ENCODE results near the gene RAMACL. TPM values are rescaled to one million over a fixed set of nuclear protein-coding genes. Genes with fewer than 3 reads are reported as not detected.
A peak's percentile ranks its signal among the peaks of the same experiment; 100 is the strongest.

The RAMACL gene
- total and polyA plus RNA-seq, 2 donors (not counting 1 experiment from before 2014, with no cell fraction given), result 0.22 to 5.0 TPM

GRCh38 chr6:166588691-166589336, 2.3 kb upstream of the RAMACL start:
- peaks cover 6% of the 10 kb centered on the region for H3K4me1 ChIP-seq (ENCODE audit: control insufficient read depth, extremely low read depth, insufficient read depth, low read length)
- DNase-seq (ENCODE audit: low read depth in 2 of 2), result peak in 1 of 2 donors; percentile 85
- no peak overlapping the region for H3K27ac ChIP-seq (ENCODE audit: insufficient read depth, low read length)
- H3K9ac ChIP-seq (ENCODE audit: insufficient read depth, low read length), result no peak overlapping the region
- H3K27me3 ChIP-seq (ENCODE audit: control insufficient read depth, insufficient read depth, low read length), result no peaks in the 10 kb centered on the region
- H3K4me3 ChIP-seq (replicated peaks in 1 of 4; ENCODE audit: control extremely low read depth in 1 of 4, insufficient read depth in 1 of 4, low read depth in 3 of 4, low read length in 4 of 4), result no peak overlapping the region
- TF ChIP-seq CTCF (conservative IDR thresholded peaks at IDR 0.05 in 1 of 2, IDR thresholded peaks at IDR 0.05 in 1 of 2; ENCODE audit: low read depth in 1 of 2, low read length in 2 of 2) (no peak), EZH2 (IDR thresholded peaks at IDR 0.05; ENCODE audit: low read length, missing control alignments) (no peak)
- no peak overlapping the region for H3K4me2 ChIP-seq (ENCODE audit: extremely low read depth, insufficient read depth, low read length)
- H4K20me1 ChIP-seq (ENCODE audit: control insufficient read depth, extremely low read depth, insufficient read depth, low read length), result no peaks in the 10 kb centered on the region
- peaks cover 19% of the 10 kb centered on the region for H3K79me2 ChIP-seq (ENCODE audit: control insufficient read depth, insufficient read depth, low read length)
- H3K36me3 ChIP-seq (ENCODE audit: control insufficient read depth, insufficient read depth, low read length), result no peaks in the 10 kb centered on the region
- no peaks in the 10 kb centered on the region for H3K9me3 ChIP-seq (ENCODE audit: control insufficient read depth, insufficient read depth, low read depth, low read length)
- no peak overlapping the region for H2AFZ ChIP-seq (ENCODE audit: low read length)

GRCh38 chr6:166587631-166588413, 1.3 kb upstream of the RAMACL start:
- peaks cover 17% of the 10 kb centered on the region for H3K79me2 ChIP-seq (ENCODE audit: control insufficient read depth, insufficient read depth, low read length)
- no peaks in the 10 kb centered on the region for H3K36me3 ChIP-seq (ENCODE audit: control insufficient read depth, insufficient read depth, low read length)
- H3K4me1 ChIP-seq (ENCODE audit: control insufficient read depth, extremely low read depth, insufficient read depth, low read length), result peaks cover 6% of the 10 kb centered on the region
- H4K20me1 ChIP-seq (ENCODE audit: control insufficient read depth, extremely low read depth, insufficient read depth, low read length), result no peaks in the 10 kb centered on the region
- H3K9me3 ChIP-seq (ENCODE audit: control insufficient read depth, insufficient read depth, low read depth, low read length), result no peaks in the 10 kb centered on the region
- H3K9ac ChIP-seq (ENCODE audit: insufficient read depth, low read length), result no peak overlapping the region
- H2AFZ ChIP-seq (ENCODE audit: low read length), result no peak overlapping the region
- H3K27ac ChIP-seq (ENCODE audit: insufficient read depth, low read length), result no peak overlapping the region
- no peak overlapping the region for H3K4me3 ChIP-seq (replicated peaks in 1 of 4; ENCODE audit: control extremely low read depth in 1 of 4, insufficient read depth in 1 of 4, low read depth in 3 of 4, low read length in 4 of 4)
- TF ChIP-seq CTCF (conservative IDR thresholded peaks at IDR 0.05 in 1 of 2, IDR thresholded peaks at IDR 0.05 in 1 of 2; ENCODE audit: low read depth in 1 of 2, low read length in 2 of 2), result no peak
- no peak overlapping the region for H3K4me2 ChIP-seq (ENCODE audit: extremely low read depth, insufficient read depth, low read length)
- DNase-seq (ENCODE audit: low read depth in 2 of 2), result no peak
- H3K27me3 ChIP-seq (ENCODE audit: control insufficient read depth, insufficient read depth, low read length), result no peaks in the 10 kb centered on the region

DNA sequence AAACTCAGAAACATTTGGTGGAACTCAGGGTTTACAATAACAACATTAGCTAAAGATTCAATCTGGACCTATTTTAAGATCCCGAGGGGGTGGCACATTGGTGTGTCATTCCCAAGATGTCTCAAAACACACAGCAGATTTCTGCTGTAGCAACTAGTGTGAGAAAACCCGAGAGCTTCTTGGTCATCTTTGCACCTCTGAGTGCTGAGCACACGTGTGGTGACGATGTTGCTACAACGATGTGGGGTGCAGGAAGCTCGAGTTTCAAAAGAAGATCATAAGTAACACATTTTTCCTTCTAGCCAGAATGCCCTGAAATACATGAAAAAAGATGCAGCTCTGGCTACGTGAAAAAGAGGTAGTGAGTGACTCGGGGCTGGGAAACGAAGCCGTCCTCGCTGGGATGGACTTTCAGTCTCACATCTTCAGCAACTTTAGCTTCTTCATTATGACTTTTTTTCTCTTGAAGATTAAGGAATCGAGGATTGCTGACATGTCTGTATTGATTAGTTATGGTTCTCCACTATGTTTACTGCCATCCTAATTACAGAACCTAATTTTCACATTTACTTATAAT, 1.5 kb downstream of the RAMACL start:
- H3K79me2 ChIP-seq (ENCODE audit: control insufficient read depth, insufficient read depth, low read length), result peaks cover 4% of the 10 kb centered on the region
- no peak overlapping the region for H2AFZ ChIP-seq (ENCODE audit: low read length)
- no peaks in the 10 kb centered on the region for H3K9me3 ChIP-seq (ENCODE audit: control insufficient read depth, insufficient read depth, low read depth, low read length)
- H3K4me2 ChIP-seq (ENCODE audit: extremely low read depth, insufficient read depth, low read length), result no peak overlapping the region
- DNase-seq (ENCODE audit: low read depth in 2 of 2), result no peak
- no peak overlapping the region for H3K27ac ChIP-seq (ENCODE audit: insufficient read depth, low read length)
- TF ChIP-seq CTCF (conservative IDR thresholded peaks at IDR 0.05 in 1 of 2, IDR thresholded peaks at IDR 0.05 in 1 of 2; ENCODE audit: low read depth in 1 of 2, low read length in 2 of 2) (no peak), EZH2 (IDR thresholded peaks at IDR 0.05; ENCODE audit: low read length, missing control alignments) (no peak)
- peaks cover 2% of the 10 kb centered on the region for H3K4me1 ChIP-seq (ENCODE audit: control insufficient read depth, extremely low read depth, insufficient read depth, low read length)
- H3K4me3 ChIP-seq (replicated peaks in 1 of 4; ENCODE audit: control extremely low read depth in 1 of 4, insufficient read depth in 1 of 4, low read depth in 3 of 4, low read length in 4 of 4), result no peak overlapping the region
- H4K20me1 ChIP-seq (ENCODE audit: control insufficient read depth, extremely low read depth, insufficient read depth, low read length), result no peaks in the 10 kb centered on the region
- no peaks in the 10 kb centered on the region for H3K36me3 ChIP-seq (ENCODE audit: control insufficient read depth, insufficient read depth, low read length)
- H3K9ac ChIP-seq (ENCODE audit: insufficient read depth, low read length), result no peak overlapping the region
- H3K27me3 ChIP-seq (ENCODE audit: control insufficient read depth, insufficient read depth, low read length), result no peaks in the 10 kb centered on the region

Data from fibroblast of lung (primary cell).